CD4-positive, alpha-beta T cell treated with Interleukin-10 for 1 hour (primary cell): ENCODE data around the gene SMC4.

Source experiments
- DNase-seq: peaks from one replicate; pipeline ENCODE4 v3.0.0-alpha.2; 2020

SMC4 gene

GRCh38 chr3:160479376-160479775 is 79.9 kb downstream of the SMC4 start:
- no peak for DNase-seq

- DNase-seq: no peak
Measured at GRCh38 chr3:160480931-160481330, 81.5 kb downstream of the SMC4 start.

- DNase-seq: no peak
Measured at GRCh38 chr3:160481856-160482255, 82.4 kb downstream of the SMC4 start.

GRCh38 chr3:160482796-160483195 is 83.3 kb downstream of the SMC4 start:
- no peak for DNase-seq
